RWPE1 (cell line): ENCODE data around the gene ACSL5.
A peak's percentile ranks its signal among the peaks of the same experiment; 100 is the strongest.
"Not testable (repeated sequence)": the region's sequence is repeated elsewhere in the genome, so short reads cannot be mapped to it uniquely, and the experiment has no call there.

Experiments
- CTCF ChIA-PET: fragments of 350-600 bp; sonication (Branson Sonifier 250); formaldehyde crosslinking; extraction: SDS; loops from one replicate; lab custom pipeline; 2021; lab: Yijun Ruan, JAX
- POLR2A ChIA-PET: fragments of 400-600 bp; formaldehyde crosslinking; extraction: SDS; loops from one replicate; lab custom pipeline; 2020; ENCODE audit warnings: antibody characterized with exemption; ENCODE audit not compliant: low non-redundant PET; lab: Yijun Ruan, JAX
- DNase-seq: peaks from one replicate; pipeline ENCODE4 v3.0.0; 2012; ENCODE audit warnings: low spot score
- H3K27ac ChIP-seq: fragments of 450-650 bp; 2 replicates; pipeline ENCODE4 v1.5.1; 2017
- TF ChIP-seq, protein P1 (sequence below): fragments of 450-650 bp; conservative IDR thresholded peaks from 2 replicates; pipeline ENCODE4 v1.5.1; 2017; ENCODE audit warnings: low read depth, mild to moderate bottlenecking

The ACSL5 gene

DNA sequence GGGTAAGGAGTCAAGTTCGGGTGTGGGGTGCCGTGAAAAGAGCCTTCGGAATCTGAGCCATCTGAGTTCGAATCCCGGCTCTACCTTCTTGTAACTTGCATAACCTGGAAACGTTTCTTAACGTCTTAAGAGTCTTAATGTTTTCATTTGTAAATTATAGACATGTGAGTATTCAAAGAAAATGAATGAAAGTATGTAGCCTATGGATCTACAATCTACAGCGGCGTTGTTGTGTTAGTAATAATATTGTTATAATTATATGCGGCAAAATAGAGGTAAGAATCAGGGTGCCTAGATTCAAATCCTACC, 73.7 kb downstream of the ACSL5 start:
- ChIA-PET CTCF (interaction anchor here (0.6 to 2.1 kb wide), 4 partner anchors 13 to 86 kb away, joined by 3 to 7 read pairs (median 5); no protein-coding TSS in a partner anchor), POLR2A (no interaction called here)
- TF ChIP-seq, protein P1, sequence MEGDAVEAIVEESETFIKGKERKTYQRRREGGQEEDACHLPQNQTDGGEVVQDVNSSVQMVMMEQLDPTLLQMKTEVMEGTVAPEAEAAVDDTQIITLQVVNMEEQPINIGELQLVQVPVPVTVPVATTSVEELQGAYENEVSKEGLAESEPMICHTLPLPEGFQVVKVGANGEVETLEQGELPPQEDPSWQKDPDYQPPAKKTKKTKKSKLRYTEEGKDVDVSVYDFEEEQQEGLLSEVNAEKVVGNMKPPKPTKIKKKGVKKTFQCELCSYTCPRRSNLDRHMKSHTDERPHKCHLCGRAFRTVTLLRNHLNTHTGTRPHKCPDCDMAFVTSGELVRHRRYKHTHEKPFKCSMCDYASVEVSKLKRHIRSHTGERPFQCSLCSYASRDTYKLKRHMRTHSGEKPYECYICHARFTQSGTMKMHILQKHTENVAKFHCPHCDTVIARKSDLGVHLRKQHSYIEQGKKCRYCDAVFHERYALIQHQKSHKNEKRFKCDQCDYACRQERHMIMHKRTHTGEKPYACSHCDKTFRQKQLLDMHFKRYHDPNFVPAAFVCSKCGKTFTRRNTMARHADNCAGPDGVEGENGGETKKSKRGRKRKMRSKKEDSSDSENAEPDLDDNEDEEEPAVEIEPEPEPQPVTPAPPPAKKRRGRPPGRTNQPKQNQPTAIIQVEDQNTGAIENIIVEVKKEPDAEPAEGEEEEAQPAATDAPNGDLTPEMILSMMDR = no peak
- DNase-seq = no peak
- peak overlapping the region; percentile 91 for H3K27ac ChIP-seq

DNA sequence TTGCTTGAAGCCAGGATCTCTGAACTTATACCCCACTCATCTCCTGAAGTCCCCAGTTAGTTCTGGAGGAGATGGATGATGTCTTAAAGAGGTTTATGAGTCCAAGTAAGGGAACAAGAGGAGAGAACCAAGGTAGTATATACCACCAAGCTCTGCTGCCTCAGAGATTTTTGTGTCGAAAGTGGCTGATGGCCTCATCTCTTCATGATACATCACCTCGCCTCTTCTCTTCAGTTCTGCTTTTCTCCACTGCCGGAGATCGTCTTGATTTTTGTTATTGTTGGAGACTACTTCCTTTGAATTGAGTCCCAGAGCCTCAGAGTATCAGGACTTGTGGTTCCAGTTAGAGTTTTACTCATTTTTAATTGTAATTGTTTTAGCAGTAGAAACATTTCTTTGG, 75.0 kb downstream of the ACSL5 start:
- no peak for DNase-seq
- no peak overlapping the region for H3K27ac ChIP-seq
- ChIA-PET CTCF (no interaction called here), POLR2A (interaction anchor here (0.6 kb wide), 1 partner anchor 566 kb away, joined by 8 read pairs; no protein-coding TSS in a partner anchor)
- TF ChIP-seq, protein P1 = no peak

DNA sequence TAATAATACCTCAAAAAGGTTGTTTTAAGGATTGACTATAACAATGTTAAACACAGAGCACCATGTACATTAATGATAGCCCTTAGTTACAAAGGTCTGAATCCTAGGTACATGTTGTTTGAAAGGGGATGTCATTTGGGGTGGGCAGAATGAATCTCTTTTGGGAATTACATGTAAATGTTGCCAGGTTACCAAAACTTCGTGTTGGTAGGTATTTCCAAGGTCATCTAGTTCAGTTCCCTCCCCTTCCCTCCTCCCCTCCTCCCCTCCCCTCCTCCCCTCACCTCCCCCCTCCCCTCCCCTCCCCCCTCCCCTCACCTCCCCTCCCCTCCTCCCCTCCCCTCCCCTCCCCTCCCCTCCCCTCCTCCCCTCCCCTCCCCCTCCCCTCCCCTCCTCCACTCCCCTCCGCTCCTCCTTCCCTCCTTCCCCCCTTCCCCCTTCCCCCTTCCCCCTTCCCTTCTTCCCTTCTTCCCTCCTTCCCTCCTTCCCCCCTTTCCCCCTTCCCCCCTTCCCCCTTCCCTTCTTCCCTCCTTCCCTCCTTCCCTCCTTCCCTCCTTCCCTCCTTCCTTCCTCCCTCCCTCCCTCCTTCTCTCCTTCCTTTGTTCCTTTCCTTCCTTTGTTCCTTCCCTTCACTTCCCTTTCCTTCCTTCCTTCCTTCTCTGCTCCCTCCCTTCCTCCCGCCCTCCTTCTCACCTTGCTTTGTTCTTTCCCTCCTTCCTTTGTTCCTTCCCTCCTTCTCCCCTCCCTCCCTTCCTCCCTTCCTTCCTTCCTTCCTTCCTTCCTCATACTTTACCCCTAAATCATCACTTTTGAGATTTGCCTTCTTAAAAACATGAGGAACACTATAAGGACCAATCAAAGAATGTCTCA, 81.2 kb downstream of the ACSL5 start:
- DNase-seq = no peak
- ChIA-PET POLR2A (no interaction called here), CTCF (interaction anchor here (1.1 kb wide), 1 partner anchor 9 kb away, joined by 4 read pairs; no protein-coding TSS in a partner anchor)
- no peak overlapping the region for H3K27ac ChIP-seq
- TF ChIP-seq, protein P1 = no peak

DNA sequence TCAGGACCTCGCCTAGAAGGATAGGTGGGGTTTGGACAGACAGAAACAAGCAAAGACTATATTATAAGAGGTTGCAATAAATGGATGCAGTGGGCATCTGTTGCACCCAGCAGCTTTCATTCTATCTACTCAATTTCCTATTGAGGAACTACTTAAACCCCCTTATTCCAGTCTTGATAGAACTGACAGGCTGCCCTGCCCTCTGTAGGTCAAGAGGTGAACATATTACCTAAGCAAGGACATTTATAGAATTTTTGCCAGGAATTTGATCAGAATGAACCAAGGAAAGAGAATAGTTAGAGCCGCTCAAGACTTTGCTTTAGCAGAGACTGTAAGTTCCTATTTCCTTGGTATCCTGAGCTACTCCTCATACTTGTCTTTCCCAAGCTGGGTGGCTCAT, 82.6 kb downstream of the ACSL5 start:
- ChIA-PET POLR2A (no interaction called here), CTCF (interaction anchor here (0.7 kb wide), 1 partner anchor 7 kb away, joined by 3 read pairs; no protein-coding TSS in a partner anchor)
- no peak for DNase-seq

DNA sequence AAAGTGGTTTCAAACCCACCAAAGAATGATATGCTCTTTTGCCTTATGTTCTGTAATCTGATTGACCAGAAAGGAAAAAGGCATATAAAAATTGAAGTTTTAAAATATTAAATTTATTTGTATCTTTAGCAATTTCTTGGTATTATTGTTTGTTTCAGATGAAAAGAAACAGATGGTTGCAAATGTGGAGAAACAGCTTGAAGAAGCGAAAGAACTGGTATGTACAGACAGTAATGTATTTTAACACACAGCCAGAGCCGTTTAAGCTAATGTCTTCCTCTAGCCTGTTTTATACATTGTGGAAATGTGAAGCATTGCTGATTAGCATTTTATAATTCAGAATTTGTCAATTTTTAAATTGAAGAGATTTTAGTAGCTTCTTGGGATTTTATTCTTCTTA, 86.5 kb downstream of the ACSL5 start:
- CTCF ChIA-PET = interaction anchor here (2.0 kb wide), 1 partner anchor 12 kb away, joined by 8 read pairs; no protein-coding TSS in a partner anchor
- H3K27ac ChIP-seq = no peak overlapping the region
- TF ChIP-seq, protein P1 = no peak
- DNase-seq = no peak
- POLR2A ChIA-PET = no interaction called here

More for the DNA sequence above, 82.6 kb downstream of the ACSL5 start:
- no peak overlapping the region for H3K27ac ChIP-seq
- TF ChIP-seq, protein P1 = no peak

DNA sequence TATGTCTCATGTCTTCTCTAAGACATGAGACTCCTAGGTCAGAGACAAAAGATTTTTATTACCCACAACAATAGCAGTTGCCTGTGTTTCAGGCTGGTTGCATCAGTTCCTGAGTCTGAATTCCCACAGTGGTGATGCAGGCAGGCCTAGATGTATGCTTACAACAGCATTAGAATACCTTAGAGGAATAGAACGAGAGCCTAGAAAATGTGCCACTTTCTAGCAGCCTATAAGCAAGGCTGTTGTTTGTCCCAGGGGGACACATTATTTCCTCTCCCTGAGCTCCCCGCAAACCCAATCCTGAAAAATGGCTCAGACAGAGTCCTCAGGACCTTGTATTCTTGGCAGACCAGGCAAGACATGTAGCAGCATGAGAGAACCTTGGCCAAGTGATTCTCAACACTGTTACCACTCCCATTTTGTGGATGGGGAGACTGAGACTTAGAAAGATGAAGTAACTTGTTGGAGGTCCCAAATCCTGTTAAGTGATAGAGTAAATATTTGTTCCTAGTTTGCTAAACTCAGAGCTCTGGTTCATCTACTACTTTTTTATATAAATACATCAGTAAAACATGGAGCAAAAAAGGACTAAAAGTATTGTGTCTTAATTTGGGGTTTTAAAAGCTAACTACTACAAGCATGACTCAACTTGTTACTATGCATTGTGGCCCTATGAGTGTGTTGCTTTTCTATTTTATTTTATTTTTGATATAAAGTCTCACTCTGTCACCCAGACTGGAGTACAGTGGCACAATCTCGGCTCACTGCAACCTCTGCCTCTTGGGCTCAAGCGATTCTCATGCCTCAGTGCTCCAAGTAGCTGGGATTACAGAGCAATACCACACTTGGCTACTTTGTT, 87.3 kb downstream of the ACSL5 start:
- H3K27ac ChIP-seq = no peak overlapping the region
- ChIA-PET POLR2A (no interaction called here), CTCF (interaction anchor here (2.0 kb wide), 1 partner anchor 11 kb away, joined by 8 read pairs; no protein-coding TSS in a partner anchor)
- TF ChIP-seq, protein P1 = no peak
- peak; percentile 26 for DNase-seq

DNA sequence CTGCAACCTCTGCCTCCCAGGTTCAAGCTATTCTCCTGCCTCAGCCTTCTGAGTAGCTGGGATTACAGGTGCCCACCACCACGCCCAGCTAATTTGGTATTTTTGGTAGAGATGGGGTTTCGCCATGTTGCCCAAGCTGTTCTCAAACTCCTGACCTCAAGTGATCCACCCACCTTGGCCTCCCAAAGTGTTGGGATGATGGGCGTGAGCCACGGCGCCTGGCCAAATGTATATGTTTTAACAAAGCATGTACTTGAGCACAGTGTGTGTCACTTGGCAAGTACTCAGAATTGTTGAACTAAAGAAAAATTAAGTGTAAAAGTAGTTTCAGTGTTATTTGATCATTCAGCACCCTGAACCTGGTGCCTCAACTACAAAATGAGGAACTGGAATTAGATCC, 90.2 kb downstream of the ACSL5 start:
- H3K27ac ChIP-seq, POLR2A ChIA-PET, DNase-seq: not testable (repeated sequence)
- CTCF ChIA-PET = interaction anchor here (0.6 to 0.9 kb wide), 4 partner anchors 8 to 349 kb away, joined by 3 to 6 read pairs (median 4); no protein-coding TSS in a partner anchor
